ENCODE data around the gene UBL3.

DNA sequence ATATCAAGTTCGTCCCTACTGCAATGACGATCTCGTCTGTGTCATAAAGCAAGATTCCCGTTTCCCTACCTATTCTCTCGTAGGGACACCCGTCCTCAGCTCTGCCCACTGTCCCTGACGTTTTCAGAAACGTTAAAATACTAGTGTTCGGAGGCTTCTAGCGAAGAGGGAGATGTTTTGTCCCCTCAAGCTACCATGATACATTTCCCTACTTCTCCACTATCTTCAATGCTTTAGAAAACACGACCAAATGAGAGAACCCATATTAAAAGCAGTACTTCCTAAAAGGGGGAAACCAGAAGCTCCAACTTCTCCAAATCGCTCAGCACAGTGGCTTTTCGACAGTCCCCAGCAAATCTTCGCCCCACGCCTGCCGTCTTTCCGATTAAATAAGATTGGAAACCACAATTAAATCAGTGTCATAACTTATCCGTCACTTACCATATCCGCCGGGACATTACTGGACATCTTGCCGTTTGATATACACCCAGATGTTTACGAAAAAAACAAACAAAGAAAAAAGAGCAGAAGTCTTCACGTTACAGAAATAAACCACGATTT is 1.3 kb downstream of the UBL3 start:
- TF ChIP-seq, protein P1, sequence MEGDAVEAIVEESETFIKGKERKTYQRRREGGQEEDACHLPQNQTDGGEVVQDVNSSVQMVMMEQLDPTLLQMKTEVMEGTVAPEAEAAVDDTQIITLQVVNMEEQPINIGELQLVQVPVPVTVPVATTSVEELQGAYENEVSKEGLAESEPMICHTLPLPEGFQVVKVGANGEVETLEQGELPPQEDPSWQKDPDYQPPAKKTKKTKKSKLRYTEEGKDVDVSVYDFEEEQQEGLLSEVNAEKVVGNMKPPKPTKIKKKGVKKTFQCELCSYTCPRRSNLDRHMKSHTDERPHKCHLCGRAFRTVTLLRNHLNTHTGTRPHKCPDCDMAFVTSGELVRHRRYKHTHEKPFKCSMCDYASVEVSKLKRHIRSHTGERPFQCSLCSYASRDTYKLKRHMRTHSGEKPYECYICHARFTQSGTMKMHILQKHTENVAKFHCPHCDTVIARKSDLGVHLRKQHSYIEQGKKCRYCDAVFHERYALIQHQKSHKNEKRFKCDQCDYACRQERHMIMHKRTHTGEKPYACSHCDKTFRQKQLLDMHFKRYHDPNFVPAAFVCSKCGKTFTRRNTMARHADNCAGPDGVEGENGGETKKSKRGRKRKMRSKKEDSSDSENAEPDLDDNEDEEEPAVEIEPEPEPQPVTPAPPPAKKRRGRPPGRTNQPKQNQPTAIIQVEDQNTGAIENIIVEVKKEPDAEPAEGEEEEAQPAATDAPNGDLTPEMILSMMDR (IDR thresholded peaks at IDR 0.05; ENCODE audit: low read depth, low read length) = no peak
- no peak for TF ChIP-seq EZH2phosphoT487 (IDR thresholded peaks at IDR 0.05; ENCODE audit: low read depth)

Measured in OCI-LY3 (cell line).